K562 (cell line): ENCODE results near the gene GFOD2. TPM values are rescaled to one million over a fixed set of nuclear protein-coding genes. Genes with fewer than 3 reads are reported as not detected.

Experiments used
- ATAC-seq: fragments of 200-7000 bp; cut with Tn5 transposase; 3 replicates; pipeline ENCODE4 v1.9.1; 2020; ENCODE audit warnings: moderate library complexity
- BruUV-seq: library from RNA; stranded (reverse); fragments of 400-500 nt; replicated peaks from 2 replicates; lab custom pipeline; 2021; lab: Mats Ljungman, UMichigan
- CTCF ChIA-PET: fragments of 300-600 bp; formaldehyde crosslinking; extraction: SDS; loops from one replicate; lab custom pipeline; 2021; ENCODE audit warnings: low intra/inter-chr PET ratio; lab: Yijun Ruan, JAX
- POLR2A ChIA-PET: fragments of 300-600, 350-650 bp; sonication (Branson Sonifier 250); formaldehyde crosslinking; extraction: SDS; loops from one replicate; lab custom pipeline; 2021; ENCODE audit warnings: antibody characterized with exemption, inconsistent platforms; lab: Yijun Ruan, JAX
- DNase-seq, 4 experiments: peaks; one replicate each; pipeline versions ENCODE4 v3.0.0 to v3.0.0-alpha.2; 2011 to 2018; ENCODE audit warnings: low spot score in 3 of 4, mixed read lengths in 3 of 4; ENCODE audit errors: extremely low read depth in 1 of 4
- FAIRE-seq: peaks from 2 replicates; lab custom pipeline; 2011; peaks lifted over from hg19 to GRCh38; lab: Jason Lieb, UNC
- H2AFZ ChIP-seq: 2 replicates; pipeline ENCODE4 v1.6.0; 2011; ENCODE audit warnings: low read depth, low read length, control low read depth, inconsistent platforms
- H3K27ac ChIP-seq: fragments of 200-600 bp; 3 replicates; pipeline ENCODE4 v1.8.0; 2011; ENCODE audit warnings: low read depth, mild to moderate bottlenecking, control low read depth, inconsistent platforms, low read length, moderate library complexity, mixed read lengths; ENCODE audit errors: extremely low read depth
- H3K27me3 ChIP-seq, 2 experiments: fragments of 300-600 bp in 1 of 2; 2 replicates in 1 of 2; 3 replicates in 1 of 2; pipeline versions ENCODE4 v1.6.0 to v1.8.0; 2011; ENCODE audit warnings: inconsistent platforms in 2 of 2, low read length in 2 of 2, mild to moderate bottlenecking in 1 of 2, mixed read lengths in 1 of 2, moderate library complexity in 1 of 2; ENCODE audit not compliant: control insufficient read depth in 2 of 2, insufficient read depth in 2 of 2
- H3K36me3 ChIP-seq: fragments of 300-600 bp; 3 replicates; pipeline ENCODE4 v1.8.0; 2011; ENCODE audit warnings: mild to moderate bottlenecking, low read length, inconsistent platforms; ENCODE audit not compliant: control insufficient read depth, insufficient read depth
- H3K4me1 ChIP-seq, 2 experiments: fragments of 200-600 bp in 1 of 2; replicated peaks in 1 of 2; 2 replicates in 1 of 2; 3 replicates in 1 of 2; pipeline versions ENCODE4 v1.5.1 to v1.8.0; 2011; ENCODE audit warnings: inconsistent platforms in 2 of 2, low read length in 2 of 2, mild to moderate bottlenecking in 1 of 2, mixed read lengths in 1 of 2, moderate library complexity in 1 of 2; ENCODE audit not compliant: control insufficient read depth in 2 of 2, insufficient read depth in 2 of 2
- H3K4me2 ChIP-seq: 2 replicates; pipeline ENCODE4 v1.6.1; 2011; ENCODE audit warnings: low read length, control low read depth, inconsistent platforms, mixed read lengths; ENCODE audit not compliant: insufficient read depth
- H3K4me3 ChIP-seq: fragments of 200-600 bp; sonication (generic), shearing (Covaris generic); 2 replicates; pipeline ENCODE4 v1.5.1; 2016; ENCODE audit warnings: control low read depth, inconsistent platforms
- H3K79me2 ChIP-seq: fragments of 200-600 bp; 3 replicates; pipeline ENCODE4 v1.8.0; 2011; ENCODE audit warnings: low read length, inconsistent platforms; ENCODE audit not compliant: control insufficient read depth, insufficient read depth
- H3K9ac ChIP-seq, 2 experiments: 2 replicates each; pipeline versions ENCODE4 v1.6.0 to v1.6.1; 2011; ENCODE audit warnings: low read depth in 2 of 2, low read length in 2 of 2, control low read depth in 1 of 2, inconsistent platforms in 1 of 2, mild to moderate bottlenecking in 1 of 2, mixed read lengths in 1 of 2; ENCODE audit not compliant: insufficient read depth in 1 of 2
- H3K9me1 ChIP-seq: one replicate; pipeline ENCODE4 v1.6.0; 2011; ENCODE audit warnings: inconsistent platforms, mild to moderate bottlenecking, low read length, moderate library complexity; ENCODE audit not compliant: control insufficient read depth, insufficient read depth
- H3K9me3 ChIP-seq: replicated peaks from 2 replicates; pipeline ENCODE4 v1.5.1; 2011; ENCODE audit warnings: low read depth, low read length, inconsistent platforms; ENCODE audit not compliant: control insufficient read depth, insufficient read depth
- H4K20me1 ChIP-seq: replicated peaks from 2 replicates; pipeline ENCODE4 v1.6.1; 2011; ENCODE audit warnings: low read length, inconsistent platforms, mixed read lengths; ENCODE audit not compliant: control insufficient read depth, insufficient read depth
- ARID1B ChIP-seq: fragments of 450-650 bp; IDR thresholded peaks from 2 replicates; pipeline ENCODE4 v1.6.1; 2016; ENCODE audit warnings: antibody characterized with exemption, mild to moderate bottlenecking, inconsistent platforms
- DLX4 ChIP-seq: fragments of 250-450 bp; sonication (Bioruptor Pico); IDR thresholded peaks from 2 replicates; pipeline ENCODE4 v1.6.1; 2021; ENCODE audit warnings: mild to moderate bottlenecking
- HNRNPH1 ChIP-seq: fragments of 200-400 bp; formaldehyde crosslinking; optimal IDR thresholded peaks from 2 replicates; pipeline ENCODE3; 2017; ENCODE audit warnings: low read depth, mild to moderate bottlenecking, low read length, moderate library complexity
- KDM4B ChIP-seq, 2 experiments: fragments of 450-650 bp in 1 of 2; sonication (generic) in 1 of 2; IDR thresholded peaks; 2 replicates each; pipeline ENCODE4 v1.6.1; 2016 to 2017; ENCODE audit warnings: borderline replicate concordance in 2 of 2, antibody characterized with exemption in 1 of 2, low read depth in 1 of 2, mild to moderate bottlenecking in 1 of 2
- MAFF ChIP-seq: IDR thresholded peaks from 2 replicates; pipeline ENCODE4 v1.6.1; 2012; ENCODE audit warnings: low read length, improper control_type of control experiment
- MTA3 ChIP-seq: fragments of 450-650 bp; formaldehyde crosslinking; IDR thresholded peaks from 2 replicates; pipeline ENCODE4 v1.6.1; 2017; ENCODE audit warnings: mild to moderate bottlenecking, borderline replicate concordance
- MXI1 ChIP-seq: IDR thresholded peaks from 2 replicates; pipeline ENCODE4 v1.6.1; 2011; ENCODE audit warnings: low read depth, mild to moderate bottlenecking, improper control_type of control experiment, low read length
- MYC ChIP-seq, 2 experiments: fragments of 250-450 bp in 1 of 2; sonication (Bioruptor Pico) in 1 of 2; IDR thresholded peaks; 2 replicates each; pipeline versions ENCODE4 v1.5.1 to v1.6.1; 2012 to 2021; ENCODE audit warnings: low read depth in 2 of 2, borderline replicate concordance in 1 of 2, improper control_type of control experiment in 1 of 2, low read length in 1 of 2, mild to moderate bottlenecking in 1 of 2, moderate library complexity in 1 of 2
- NFATC3 ChIP-seq: fragments of 450-650 bp; IDR thresholded peaks from 2 replicates; pipeline ENCODE4 v1.6.1; 2017; ENCODE audit warnings: mild to moderate bottlenecking
- NR1H2 ChIP-seq: sonication (generic); formaldehyde crosslinking; IDR thresholded peaks from 2 replicates; pipeline ENCODE4 v1.4.0; 2020; ENCODE audit warnings: mild to moderate bottlenecking, missing genetic modification reagents
- OTX1 ChIP-seq: fragments of 450-650 bp; formaldehyde crosslinking; IDR thresholded peaks from 2 replicates; pipeline ENCODE4 v1.4.0; 2022; ENCODE audit warnings: mild to moderate bottlenecking
- PHB2 ChIP-seq: fragments of 450-650 bp; IDR thresholded peaks from 2 replicates; pipeline ENCODE4 v1.6.1; 2017; ENCODE audit warnings: low read depth
- SP1 ChIP-seq: sonication (generic); formaldehyde crosslinking; IDR thresholded peaks from 2 replicates; pipeline ENCODE4 v1.8.1; 2022; ENCODE audit warnings: mild to moderate bottlenecking, missing genetic modification reagents
- THRAP3 ChIP-seq: fragments of 450-650 bp; IDR thresholded peaks from 2 replicates; pipeline ENCODE4 v1.6.1; 2016; ENCODE audit warnings: mild to moderate bottlenecking, inconsistent platforms, borderline replicate concordance
- YBX1 ChIP-seq: fragments of 450-650 bp; IDR thresholded peaks from 2 replicates; pipeline ENCODE4 v1.7.1; 2016; ENCODE audit warnings: mild to moderate bottlenecking
- ZNF354B ChIP-seq: fragments of 250-450 bp; sonication (Bioruptor Pico); IDR thresholded peaks from 2 replicates; pipeline ENCODE4 v1.4.0; 2020
- WGBS: fragments of 100-300 bp; shearing (Covaris generic); methylation state at CpG from one replicate; pipeline ENCODE4 v1.1.6; 2016; ENCODE audit warnings: low coverage, mixed read lengths; ENCODE audit not compliant: insufficient coverage; ENCODE audit errors: missing lambda C conversion rate; 5-methylcytosine and 5-hydroxymethylcytosine counted together
- in situ Hi-C: fragments of 300-500 bp; cut with MboI; formaldehyde crosslinking; loops from 4 replicates; pipeline ENCODE4 v1.15.0; 2018; ENCODE audit warnings: inconsistent platforms, mixed read lengths
- intact Hi-C: fragments of 100-400 bp; cut with micrococcal nuclease; formaldehyde crosslinking; loops from 2 replicates; pipeline ENCODE4 v1.14.2; 2022
- polyA plus RNA-seq, 8 experiments: library from polyadenylated mRNA; depleted of rRNA in 4 of 8; stranded (reverse) in 5 of 8; unstranded in 3 of 8; fragments of >200 nt; fragmentation: Nextera tagmentation in 2 of 8; fragmentation: Illumina TruSeq in 1 of 8; extraction: Ambion mirVana in 2 of 8; extraction: Trizol in 1 of 8; gene quantifications; 2 replicates each; pipeline versions ENCODE4 v1.2.1 to v1.2.3, GENCODE V29; 2011 to 2014; ENCODE audit warnings: inconsistent platforms in 1 of 8, missing spikeins in 1 of 8
- total RNA-seq, 7 experiments: library from RNA; depleted of rRNA in 6 of 7; stranded (reverse); fragments of >200 nt in 6 of 7; fragmentation: Illumina TruSeq in 2 of 7; extraction: Trizol in 2 of 7; gene quantifications; 2 replicates each; pipeline versions ENCODE4 v1.2.1 to v1.2.3, GENCODE V29; 2011 to 2021; ENCODE audit warnings: low replicate concordance in 1 of 7
- TF ChIP-seq, protein P1 (sequence below): fragments of 250-450 bp; sonication (Bioruptor Pico); IDR thresholded peaks from 2 replicates; pipeline ENCODE4 v1.5.0; 2021
- TF ChIP-seq, protein P2 (sequence below): fragments of 450-650 bp; IDR thresholded peaks from 2 replicates; pipeline ENCODE4 v1.6.1; 2016; ENCODE audit warnings: antibody characterized with exemption
- TF ChIP-seq, protein P3 (sequence below), 2 experiments: fragments of 450-650 bp; IDR thresholded peaks; 2 replicates each; pipeline ENCODE4 v1.6.1; 2016

GFOD2 gene
- total and polyA plus RNA-seq, 9 of the 15 experiments (the other 6 are each of a cell fraction or from before 2014, with no cell fraction given) = 1.9 to 15.8 (median 11.1) TPM

DNA sequence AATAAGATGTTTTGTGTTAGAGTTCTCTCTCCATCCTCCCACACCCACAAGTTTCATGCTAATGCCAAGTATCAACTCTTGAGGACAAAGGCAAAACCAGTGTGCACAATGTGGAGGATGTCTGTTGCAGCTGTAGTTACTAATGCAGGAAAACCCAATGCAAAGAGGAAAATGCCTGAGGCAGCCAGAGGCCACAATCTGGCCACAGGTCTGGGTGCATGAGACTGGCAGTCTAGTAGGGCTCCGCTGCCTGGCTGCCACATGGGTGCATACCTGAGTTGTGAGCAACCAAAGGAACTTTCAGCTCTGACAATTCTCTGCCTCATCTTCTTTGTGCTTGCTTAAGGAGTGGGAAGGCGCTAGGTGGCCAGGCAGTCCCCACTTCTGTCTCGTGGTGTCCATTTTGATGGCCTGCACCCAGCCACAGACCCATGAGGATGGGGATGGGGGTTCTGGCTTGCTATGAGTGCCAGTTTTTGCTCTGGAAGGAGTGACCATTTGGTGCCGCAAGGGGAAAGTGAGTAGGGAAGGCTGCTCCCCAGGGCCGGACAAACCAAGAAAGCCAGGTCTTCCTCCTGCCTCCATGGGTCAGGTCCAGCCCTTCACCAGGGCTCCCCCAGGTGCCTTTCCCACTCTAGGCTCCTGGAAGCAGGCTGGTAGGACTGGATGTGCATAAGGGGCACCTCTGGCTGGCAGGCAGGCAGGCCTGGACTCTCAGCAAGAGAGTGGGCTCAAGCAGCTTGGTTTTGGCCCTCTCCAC, 4.2 kb upstream of the GFOD2 start:
- Histone ChIP-seq H2AFZ (no peak overlapping the region), H3K9me1 (no peaks in the 10 kb centered on the region), H3K36me3 (peaks cover 35% of the 10 kb centered on the region; the same call in 2 of the 3 replicates), H4K20me1 (no peaks in the 10 kb centered on the region), H3K79me2 (peaks cover 18% of the 10 kb centered on the region), H3K27ac (no peak overlapping the region), H3K4me2 (no peak overlapping the region), H3K9me3 (no peaks in the 10 kb centered on the region), H3K27me3 (no peaks in the 10 kb centered on the region), H3K9ac (peak overlapping the region in 1 of 2 experiments; percentile 57; a peak in 2 of 4 replicates), H3K4me3 (no peak overlapping the region), H3K4me1 (peaks cover under 1 to 15% of the 10 kb centered on the region in 2 experiments; a peak in 3 of 5 replicates)
- ATAC-seq (no peak), DNase-seq (no peak), FAIRE-seq (no peak)
- ChIA-PET POLR2A (interaction anchor here (0.6 to 2.3 kb wide), 2 partner anchors 9 to 40 kb away, joined by 5 to 7 read pairs; no protein-coding TSS in a partner anchor), CTCF (no interaction called here)
- in situ Hi-C loops (no loop called here), intact Hi-C loops (no loop called here)
- no TSS peak for BruUV-seq
- no peak for TF ChIP-seq NR1H2 (CRISPR knock-in tag)
- no peak for TF ChIP-seq ARID1B
- TF ChIP-seq, protein P1, sequence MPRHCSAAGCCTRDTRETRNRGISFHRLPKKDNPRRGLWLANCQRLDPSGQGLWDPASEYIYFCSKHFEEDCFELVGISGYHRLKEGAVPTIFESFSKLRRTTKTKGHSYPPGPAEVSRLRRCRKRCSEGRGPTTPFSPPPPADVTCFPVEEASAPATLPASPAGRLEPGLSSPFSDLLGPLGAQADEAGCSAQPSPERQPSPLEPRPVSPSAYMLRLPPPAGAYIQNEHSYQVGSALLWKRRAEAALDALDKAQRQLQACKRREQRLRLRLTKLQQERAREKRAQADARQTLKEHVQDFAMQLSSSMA (CRISPR knock-in tag) = no peak
- TF ChIP-seq PHB2 = no peak
- TF ChIP-seq NFATC3 = no peak
- no peak for TF ChIP-seq MYC (IDR thresholded peaks at IDR 0.05; ENCODE audit: low read depth, low read length)
- TF ChIP-seq MYC (CRISPR knock-in tag; IDR thresholded peaks at IDR 0.05; ENCODE audit: borderline replicate concordance, low read depth) = no peak
- TF ChIP-seq MXI1 = no peak
- TF ChIP-seq, protein P2, sequence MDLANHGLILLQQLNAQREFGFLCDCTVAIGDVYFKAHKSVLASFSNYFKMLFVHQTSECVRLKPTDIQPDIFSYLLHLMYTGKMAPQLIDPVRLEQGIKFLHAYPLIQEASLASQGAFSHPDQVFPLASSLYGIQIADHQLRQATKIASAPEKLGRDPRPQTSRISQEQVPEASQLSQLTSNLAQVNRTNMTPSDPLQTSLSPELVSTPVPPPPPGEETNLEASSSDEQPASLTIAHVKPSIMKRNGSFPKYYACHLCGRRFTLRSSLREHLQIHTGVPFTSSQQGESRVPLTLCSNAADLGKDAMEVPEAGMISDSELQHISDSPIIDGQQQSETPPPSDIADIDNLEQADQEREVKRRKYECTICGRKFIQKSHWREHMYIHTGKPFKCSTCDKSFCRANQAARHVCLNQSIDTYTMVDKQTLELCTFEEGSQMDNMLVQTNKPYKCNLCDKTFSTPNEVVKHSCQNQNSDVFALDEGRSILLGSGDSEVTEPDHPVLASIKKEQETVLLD = no peak
- TF ChIP-seq YBX1 = no peak
- no peak for TF ChIP-seq THRAP3
- no peak for TF ChIP-seq HNRNPH1
- TF ChIP-seq OTX1 (CRISPR knock-in tag) = no peak
- TF ChIP-seq, protein P3, sequence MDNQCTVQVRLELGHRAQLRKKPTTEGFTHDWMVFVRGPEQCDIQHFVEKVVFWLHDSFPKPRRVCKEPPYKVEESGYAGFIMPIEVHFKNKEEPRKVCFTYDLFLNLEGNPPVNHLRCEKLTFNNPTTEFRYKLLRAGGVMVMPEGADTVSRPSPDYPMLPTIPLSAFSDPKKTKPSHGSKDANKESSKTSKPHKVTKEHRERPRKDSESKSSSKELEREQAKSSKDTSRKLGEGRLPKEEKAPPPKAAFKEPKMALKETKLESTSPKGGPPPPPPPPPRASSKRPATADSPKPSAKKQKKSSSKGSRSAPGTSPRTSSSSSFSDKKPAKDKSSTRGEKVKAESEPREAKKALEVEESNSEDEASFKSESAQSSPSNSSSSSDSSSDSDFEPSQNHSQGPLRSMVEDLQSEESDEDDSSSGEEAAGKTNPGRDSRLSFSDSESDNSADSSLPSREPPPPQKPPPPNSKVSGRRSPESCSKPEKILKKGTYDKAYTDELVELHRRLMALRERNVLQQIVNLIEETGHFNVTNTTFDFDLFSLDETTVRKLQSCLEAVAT (IDR thresholded peaks at IDR 0.05) = no peak
- TF ChIP-seq ZNF354B = no peak
- no peak for TF ChIP-seq KDM4B (IDR thresholded peaks at IDR 0.05; ENCODE audit: borderline replicate concordance in 2 of 2, low read depth in 1 of 2)
- TF ChIP-seq SP1 (CRISPR knock-in tag) = no peak
- TF ChIP-seq MTA3 = no peak
- no peak for TF ChIP-seq MAFF
- no peak for TF ChIP-seq DLX4 (CRISPR knock-in tag)
- 93% methylated on average over 5 of the region's 5 CpGs for WGBS
